GM18505 (cell line): ENCODE measurements around the gene PTGES3L.
"Not testable (repeated sequence)": the region's sequence is repeated elsewhere in the genome, so short reads cannot be mapped to it uniquely, and the experiment has no call there.

Experiments used
- ATAC-seq: cut with Tn5 transposase; IDR thresholded peaks from one replicate; pipeline ENCODE4 v1.9.1; 2021; ENCODE audit not compliant: unreplicated experiment
- POLR2A ChIP-seq: IDR thresholded peaks from 4 replicates; pipeline ENCODE4 v1.6.1; 2011; ENCODE audit warnings: borderline replicate concordance; ENCODE audit not compliant: insufficient read depth, insufficient read length; ENCODE audit errors: extremely low read depth

The PTGES3L gene

DNA sequence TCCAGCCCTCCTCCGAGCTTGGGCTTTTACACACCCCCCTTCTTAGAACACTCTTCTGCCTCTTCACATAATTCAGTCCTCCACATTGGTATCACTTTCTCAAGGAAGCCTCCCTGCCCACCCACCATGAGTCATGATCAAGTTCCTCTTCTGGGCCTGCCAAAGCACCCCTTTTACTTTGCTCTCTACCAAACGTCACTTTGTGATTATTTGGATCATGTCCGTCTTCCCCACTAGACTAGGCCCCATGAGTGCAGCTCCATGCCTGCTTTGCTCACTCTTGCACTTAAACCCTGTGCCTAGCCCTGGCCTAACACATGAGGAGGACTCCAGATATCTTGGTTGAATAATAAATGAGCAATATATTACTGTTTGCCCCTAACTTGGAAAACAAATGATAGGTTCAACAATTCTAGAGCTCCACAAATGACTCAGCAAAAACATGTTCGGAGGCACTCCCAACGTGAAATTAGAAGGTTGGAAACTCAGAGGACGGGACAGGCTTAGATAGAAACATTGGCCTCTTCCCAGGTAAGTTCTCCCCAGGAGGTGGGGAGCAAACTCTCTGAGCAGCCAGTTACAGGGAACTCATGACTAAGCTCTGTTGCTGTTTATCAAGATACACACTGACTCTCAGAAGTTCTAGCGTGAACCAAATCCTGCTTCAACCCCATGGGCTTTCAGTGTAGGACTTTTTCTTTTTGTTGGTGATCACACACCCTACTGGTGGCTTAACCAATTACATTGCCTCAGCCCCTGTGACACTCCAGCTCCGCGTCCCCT lies 51.0 kb downstream of the PTGES3L start:
- no peak for ATAC-seq
- no peak for TF ChIP-seq POLR2A

DNA sequence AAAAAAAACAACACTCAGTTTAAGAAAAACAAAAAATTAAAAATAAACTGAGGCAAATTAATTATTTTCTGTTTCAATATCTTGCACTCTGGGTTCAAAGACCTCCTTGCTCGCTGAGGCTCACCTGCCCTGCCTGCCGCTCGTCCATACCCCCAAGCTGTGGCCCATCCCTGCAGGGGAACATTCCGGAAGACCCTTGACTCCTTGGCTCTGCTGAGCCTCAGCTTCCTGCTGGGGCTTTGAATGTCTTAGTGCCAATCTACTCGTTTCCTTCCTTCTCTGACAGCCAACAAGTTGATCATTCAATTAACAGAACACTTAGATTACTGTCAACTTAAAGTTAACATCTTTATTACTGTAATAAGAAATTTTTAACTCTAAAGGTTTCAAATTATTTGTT lies 55.0 kb downstream of the PTGES3L start:
- ATAC-seq, result no peak
- TF ChIP-seq POLR2A, result no peak

- not testable (repeated sequence) for ATAC-seq
Observed at GRCh38 chr17:42923472-42923871, 56.4 kb downstream of the PTGES3L start.

DNA sequence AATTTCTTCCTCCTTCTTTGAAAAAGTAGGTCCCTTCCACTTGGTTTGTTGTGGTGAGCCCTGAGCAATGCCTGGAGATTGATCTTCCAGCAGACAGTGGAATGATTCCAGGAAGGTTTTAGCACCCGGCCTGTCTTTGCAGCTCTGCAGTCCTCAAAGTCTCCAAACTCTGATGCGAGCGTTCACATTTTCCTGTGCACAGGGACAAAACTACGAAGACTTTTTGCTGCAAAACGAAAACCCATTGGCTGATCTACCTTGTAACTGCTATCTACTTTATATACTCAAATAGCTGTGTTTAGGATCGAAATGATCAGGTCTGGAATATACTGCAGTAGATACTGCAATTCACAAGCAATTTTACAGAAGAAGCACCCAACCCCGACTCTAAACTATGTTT lies 57.6 kb downstream of the PTGES3L start:
- no peak for ATAC-seq
- no peak for TF ChIP-seq POLR2A

GRCh38 chr17:42920922-42921321 lies 59.0 kb downstream of the PTGES3L start:
- no peak for ATAC-seq
- no peak for TF ChIP-seq POLR2A

GRCh38 chr17:42920106-42920900 lies 59.6 kb downstream of the PTGES3L start:
- ATAC-seq, result no peak
- no peak for TF ChIP-seq POLR2A

- ATAC-seq, result not testable (repeated sequence)
Observed at GRCh38 chr17:42919522-42920077, 60.3 kb downstream of the PTGES3L start.

GRCh38 chr17:42918902-42919521 lies 60.9 kb downstream of the PTGES3L start:
- TF ChIP-seq POLR2A, result no peak
- ATAC-seq, result no peak
